ENCODE measurements around the gene CNTN4.

CNTN4 gene

DNA sequence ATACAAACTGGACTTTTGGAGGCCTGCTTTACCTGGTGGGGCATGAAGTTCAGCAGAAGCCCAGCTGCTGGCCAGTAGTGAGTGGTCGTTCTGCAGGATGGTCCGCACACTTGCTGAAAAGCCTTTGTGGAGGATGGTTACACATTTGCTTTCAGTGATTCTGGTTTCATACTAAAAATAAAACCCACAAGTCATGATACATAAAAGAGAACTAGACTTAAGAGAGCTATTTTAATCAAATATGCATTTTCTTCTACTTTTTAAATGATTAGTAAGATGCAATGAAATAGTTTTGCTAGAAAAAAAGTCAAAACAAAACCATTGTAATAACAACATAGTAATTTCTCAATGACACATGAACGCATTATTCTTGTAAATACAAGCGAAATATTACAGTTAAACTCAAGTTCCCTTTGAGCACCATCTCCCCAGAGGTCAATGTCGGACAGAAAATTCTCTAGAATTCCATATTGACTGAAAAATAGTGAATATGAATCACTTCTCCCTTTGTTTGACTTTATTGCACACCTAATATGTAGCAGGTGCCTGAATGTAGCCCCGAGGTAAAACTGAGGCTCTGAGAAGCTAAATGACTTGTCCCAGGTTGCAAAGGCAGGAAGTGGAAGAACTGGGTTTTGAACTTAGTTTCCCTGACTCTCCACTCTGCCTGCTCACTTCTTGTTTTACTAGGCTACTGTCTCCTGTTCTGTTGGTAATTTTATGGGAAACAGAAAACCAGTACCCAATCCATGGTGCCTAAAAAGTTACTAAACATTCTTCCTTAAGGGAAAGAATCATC is 1003.2 kb downstream of the CNTN4 start:
- no peak overlapping the region for H3K4me2 ChIP-seq (ENCODE audit: insufficient read depth, low read length)
- H3K9me3 ChIP-seq (ENCODE audit: insufficient read depth, low read length, severe bottlenecking) = no peaks in the 10 kb centered on the region
- no peak for DNase-seq
- no peaks in the 10 kb centered on the region for H3K36me3 ChIP-seq (ENCODE audit: insufficient read depth, low read length)
- no peaks in the 10 kb centered on the region for H3K4me1 ChIP-seq (ENCODE audit: insufficient read depth, low read length)
- H3K27ac ChIP-seq (ENCODE audit: low read length) = no peak overlapping the region
- H2AFZ ChIP-seq (ENCODE audit: low read depth, low read length) = no peak overlapping the region
- H4K20me1 ChIP-seq (ENCODE audit: insufficient read depth, low read length) = no peaks in the 10 kb centered on the region
- H3K27me3 ChIP-seq (ENCODE audit: insufficient read depth, low read length, poor library complexity) = no peaks in the 10 kb centered on the region
- no peak overlapping the region for H3K9ac ChIP-seq (ENCODE audit: low read depth, low read length)
- H3K79me2 ChIP-seq (ENCODE audit: insufficient read depth, low read length) = no peaks in the 10 kb centered on the region
- ATAC-seq (ENCODE audit: insufficient read depth, low read depth) = no peak
- TF ChIP-seq, protein P1, sequence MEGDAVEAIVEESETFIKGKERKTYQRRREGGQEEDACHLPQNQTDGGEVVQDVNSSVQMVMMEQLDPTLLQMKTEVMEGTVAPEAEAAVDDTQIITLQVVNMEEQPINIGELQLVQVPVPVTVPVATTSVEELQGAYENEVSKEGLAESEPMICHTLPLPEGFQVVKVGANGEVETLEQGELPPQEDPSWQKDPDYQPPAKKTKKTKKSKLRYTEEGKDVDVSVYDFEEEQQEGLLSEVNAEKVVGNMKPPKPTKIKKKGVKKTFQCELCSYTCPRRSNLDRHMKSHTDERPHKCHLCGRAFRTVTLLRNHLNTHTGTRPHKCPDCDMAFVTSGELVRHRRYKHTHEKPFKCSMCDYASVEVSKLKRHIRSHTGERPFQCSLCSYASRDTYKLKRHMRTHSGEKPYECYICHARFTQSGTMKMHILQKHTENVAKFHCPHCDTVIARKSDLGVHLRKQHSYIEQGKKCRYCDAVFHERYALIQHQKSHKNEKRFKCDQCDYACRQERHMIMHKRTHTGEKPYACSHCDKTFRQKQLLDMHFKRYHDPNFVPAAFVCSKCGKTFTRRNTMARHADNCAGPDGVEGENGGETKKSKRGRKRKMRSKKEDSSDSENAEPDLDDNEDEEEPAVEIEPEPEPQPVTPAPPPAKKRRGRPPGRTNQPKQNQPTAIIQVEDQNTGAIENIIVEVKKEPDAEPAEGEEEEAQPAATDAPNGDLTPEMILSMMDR (IDR thresholded peaks at IDR 0.05; ENCODE audit: borderline replicate concordance, extremely low read depth, low read length, poor library complexity, severe bottlenecking) = no peak
- TF ChIP-seq EZH2 (IDR thresholded peaks at IDR 0.05; ENCODE audit: borderline replicate concordance, low read depth, low read length, severe bottlenecking) = no peak
- no peak overlapping the region for H3K4me3 ChIP-seq (ENCODE audit: low read depth in 1 of 2, low read length in 2 of 2)

DNA sequence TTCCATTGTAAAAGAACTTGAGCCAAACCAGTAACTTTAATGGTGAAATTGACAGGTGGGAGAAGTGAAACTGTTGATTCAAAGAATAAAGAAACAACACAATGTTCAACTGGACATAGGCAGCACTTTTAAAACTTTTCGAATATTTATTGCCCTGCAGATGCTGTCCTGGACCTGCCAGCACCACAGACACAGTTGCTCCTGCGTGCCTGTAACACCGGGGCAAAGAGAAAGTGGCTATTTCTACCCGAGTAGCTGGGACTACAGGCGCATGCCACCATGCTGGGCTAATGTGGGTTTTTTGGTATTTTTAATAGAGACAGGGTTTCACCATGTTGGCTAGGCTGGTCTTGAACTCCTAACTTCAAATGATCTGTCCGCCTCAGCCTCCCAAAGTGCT is 1004.1 kb downstream of the CNTN4 start:
- Histone ChIP-seq H3K9me3 (ENCODE audit: insufficient read depth, low read length, severe bottlenecking) (no peaks in the 10 kb centered on the region), H3K9ac (ENCODE audit: low read depth, low read length) (no peak overlapping the region), H4K20me1 (ENCODE audit: insufficient read depth, low read length) (no peaks in the 10 kb centered on the region), H3K4me1 (ENCODE audit: insufficient read depth, low read length) (no peaks in the 10 kb centered on the region), H3K36me3 (ENCODE audit: insufficient read depth, low read length) (no peaks in the 10 kb centered on the region), H3K4me3 (ENCODE audit: low read depth in 1 of 2, low read length in 2 of 2) (no peak overlapping the region), H2AFZ (ENCODE audit: low read depth, low read length) (no peak overlapping the region), H3K27ac (ENCODE audit: low read length) (no peak overlapping the region), H3K79me2 (ENCODE audit: insufficient read depth, low read length) (no peaks in the 10 kb centered on the region), H3K27me3 (ENCODE audit: insufficient read depth, low read length, poor library complexity) (no peaks in the 10 kb centered on the region), H3K4me2 (ENCODE audit: insufficient read depth, low read length) (no peak overlapping the region)
- no peak for ATAC-seq (ENCODE audit: insufficient read depth, low read depth)
- DNase-seq = no peak
- TF ChIP-seq, protein P1 (IDR thresholded peaks at IDR 0.05; ENCODE audit: borderline replicate concordance, extremely low read depth, low read length, poor library complexity, severe bottlenecking) = no peak
- no peak for TF ChIP-seq EZH2 (IDR thresholded peaks at IDR 0.05; ENCODE audit: borderline replicate concordance, low read depth, low read length, severe bottlenecking)

DNA sequence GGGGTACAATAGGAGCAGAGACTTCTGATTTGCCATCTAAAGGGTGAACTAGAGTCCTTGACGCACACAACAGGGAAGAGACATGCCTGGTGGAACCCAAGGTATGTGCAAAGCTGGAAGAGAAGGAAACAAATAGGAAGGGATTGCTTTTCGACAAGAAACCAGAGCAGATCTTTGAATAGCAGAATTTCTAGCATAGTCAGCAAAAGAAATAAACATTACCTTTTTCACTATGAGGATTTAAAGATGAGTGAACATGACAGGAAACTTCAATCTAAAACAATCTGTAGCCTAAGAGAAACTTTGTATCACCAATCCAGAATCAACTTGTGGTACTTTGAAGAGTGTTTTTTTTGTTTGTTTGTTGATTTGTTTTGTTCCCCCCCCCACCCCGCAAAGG is 1006.6 kb downstream of the CNTN4 start:
- ATAC-seq (ENCODE audit: insufficient read depth, low read depth) = no peak
- Histone ChIP-seq H2AFZ (ENCODE audit: low read depth, low read length) (no peak overlapping the region), H3K9ac (ENCODE audit: low read depth, low read length) (no peak overlapping the region), H3K27ac (ENCODE audit: low read length) (no peak overlapping the region), H3K4me1 (ENCODE audit: insufficient read depth, low read length) (no peaks in the 10 kb centered on the region), H3K4me2 (ENCODE audit: insufficient read depth, low read length) (no peak overlapping the region), H4K20me1 (ENCODE audit: insufficient read depth, low read length) (no peaks in the 10 kb centered on the region), H3K9me3 (ENCODE audit: insufficient read depth, low read length, severe bottlenecking) (no peaks in the 10 kb centered on the region), H3K27me3 (ENCODE audit: insufficient read depth, low read length, poor library complexity) (no peaks in the 10 kb centered on the region), H3K79me2 (ENCODE audit: insufficient read depth, low read length) (no peaks in the 10 kb centered on the region), H3K36me3 (ENCODE audit: insufficient read depth, low read length) (no peaks in the 10 kb centered on the region), H3K4me3 (ENCODE audit: low read depth in 1 of 2, low read length in 2 of 2) (no peak overlapping the region)
- no peak for TF ChIP-seq EZH2 (IDR thresholded peaks at IDR 0.05; ENCODE audit: borderline replicate concordance, low read depth, low read length, severe bottlenecking)
- TF ChIP-seq, protein P1 (IDR thresholded peaks at IDR 0.05; ENCODE audit: borderline replicate concordance, extremely low read depth, low read length, poor library complexity, severe bottlenecking) = no peak
- no peak for DNase-seq

Data from DND-41 (cell line).